Chondrocyte (in vitro differentiated cells): ENCODE measurements around the gene ATPAF1. TPM values are rescaled to one million over a fixed set of nuclear protein-coding genes. Genes with fewer than 3 reads are reported as not detected.

Experiments used
- DNase-seq: peaks from one replicate; pipeline ENCODE4 v3.0.0; 2021; ENCODE audit warnings: mixed read lengths, low spot score
- H3K27ac Mint-ChIP-seq: one replicate; pipeline ENCODE4 v1.8.0; 2021; ENCODE audit warnings: mild to moderate bottlenecking, moderate library complexity, mixed read lengths; ENCODE audit not compliant: unreplicated experiment
- H3K27me3 Mint-ChIP-seq: 2 replicates; pipeline ENCODE4 v1.8.0; 2021; ENCODE audit warnings: low read depth, mixed read lengths
- H3K36me3 Mint-ChIP-seq: 2 replicates; pipeline ENCODE4 v1.8.0; 2021; ENCODE audit warnings: low read depth, mixed read lengths
- H3K4me1 Mint-ChIP-seq: 2 replicates; pipeline ENCODE4 v1.8.0; 2021; ENCODE audit warnings: low read depth, mild to moderate bottlenecking, mixed read lengths
- H3K4me3 Mint-ChIP-seq: one replicate; pipeline ENCODE4 v1.8.0; 2021; ENCODE audit warnings: mild to moderate bottlenecking, moderate library complexity, mixed read lengths; ENCODE audit not compliant: unreplicated experiment
- H3K9me3 Mint-ChIP-seq: 2 replicates; pipeline ENCODE4 v1.8.0; 2021; ENCODE audit warnings: low read depth, mixed read lengths
- total RNA-seq: library from RNA; stranded (reverse); gene quantifications from 3 replicates; pipeline ENCODE4 v1.2.1, GENCODE V29; 2021
- TF ChIP-seq, protein P1 (sequence below): fragments of 200-600 bp; sonication (generic); IDR thresholded peaks from 2 replicates; pipeline ENCODE4 v1.5.0; 2021; ENCODE audit warnings: antibody characterized with exemption, mild to moderate bottlenecking, moderate library complexity

ATPAF1 gene
- total RNA-seq, 1 donor from 2014 or later = 22.9 TPM

DNA sequence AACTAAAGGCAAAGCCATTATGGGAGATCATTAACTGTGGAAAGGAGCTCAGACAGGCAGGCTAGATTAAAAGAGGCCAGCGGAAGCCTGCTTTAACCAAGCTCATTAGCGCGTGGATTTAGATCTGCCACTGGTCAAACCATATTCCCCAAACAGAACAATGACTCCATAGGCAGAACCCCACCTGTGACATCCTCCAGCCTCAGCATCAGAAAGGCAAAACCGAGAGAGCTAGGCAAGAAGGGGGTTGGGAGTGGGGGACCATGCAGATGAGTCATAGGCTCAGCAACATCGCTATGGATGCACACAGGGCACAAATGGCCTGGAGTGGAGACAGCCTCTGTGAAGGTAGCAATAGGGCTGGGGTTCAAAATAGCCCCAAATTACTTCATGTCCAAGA lies 84.7 kb downstream of the ATPAF1 start:
- no peaks in the 10 kb centered on the region for H3K4me1 Mint-ChIP-seq
- H3K27me3 Mint-ChIP-seq = no peaks in the 10 kb centered on the region
- TF ChIP-seq, protein P1, sequence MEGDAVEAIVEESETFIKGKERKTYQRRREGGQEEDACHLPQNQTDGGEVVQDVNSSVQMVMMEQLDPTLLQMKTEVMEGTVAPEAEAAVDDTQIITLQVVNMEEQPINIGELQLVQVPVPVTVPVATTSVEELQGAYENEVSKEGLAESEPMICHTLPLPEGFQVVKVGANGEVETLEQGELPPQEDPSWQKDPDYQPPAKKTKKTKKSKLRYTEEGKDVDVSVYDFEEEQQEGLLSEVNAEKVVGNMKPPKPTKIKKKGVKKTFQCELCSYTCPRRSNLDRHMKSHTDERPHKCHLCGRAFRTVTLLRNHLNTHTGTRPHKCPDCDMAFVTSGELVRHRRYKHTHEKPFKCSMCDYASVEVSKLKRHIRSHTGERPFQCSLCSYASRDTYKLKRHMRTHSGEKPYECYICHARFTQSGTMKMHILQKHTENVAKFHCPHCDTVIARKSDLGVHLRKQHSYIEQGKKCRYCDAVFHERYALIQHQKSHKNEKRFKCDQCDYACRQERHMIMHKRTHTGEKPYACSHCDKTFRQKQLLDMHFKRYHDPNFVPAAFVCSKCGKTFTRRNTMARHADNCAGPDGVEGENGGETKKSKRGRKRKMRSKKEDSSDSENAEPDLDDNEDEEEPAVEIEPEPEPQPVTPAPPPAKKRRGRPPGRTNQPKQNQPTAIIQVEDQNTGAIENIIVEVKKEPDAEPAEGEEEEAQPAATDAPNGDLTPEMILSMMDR = no peak

GRCh38 chr1:46582972-46583371 lies 85.2 kb downstream of the ATPAF1 start:
- Mint-ChIP-seq H3K4me1 (no peaks in the 10 kb centered on the region), H3K9me3 (no peaks in the 10 kb centered on the region), H3K27me3 (no peaks in the 10 kb centered on the region), H3K4me3 (no peak overlapping the region), H3K27ac (no peak overlapping the region), H3K36me3 (peaks cover 35% of the 10 kb centered on the region)
- TF ChIP-seq, protein P1 = no peak
- DNase-seq = no peak

More for the DNA sequence above, 84.7 kb downstream of the ATPAF1 start:
- H3K4me3 Mint-ChIP-seq = no peak overlapping the region
- no peaks in the 10 kb centered on the region for H3K9me3 Mint-ChIP-seq
- H3K27ac Mint-ChIP-seq = no peak overlapping the region
- no peak for DNase-seq
- peaks cover 32% of the 10 kb centered on the region for H3K36me3 Mint-ChIP-seq

Other genes starting within 250 kb of the ATPAF1 start
- not detected in 3 replicates for gene DMBX1, start 178.5 kb downstream of the ATPAF1 start, total RNA-seq
- gene KNCN, start 116.7 kb downstream of the ATPAF1 start, total RNA-seq = not detected in 3 replicates
- gene MKNK1, start 64.1 kb downstream of the ATPAF1 start, total RNA-seq = 24.5 to 25.8 TPM (median 25.1 TPM) in 3 replicates
- gene MOB3C, start 51.6 kb downstream of the ATPAF1 start, total RNA-seq = 6.2 to 12.2 TPM (median 6.3 TPM) in 3 replicates
- not detected in 3 replicates for gene TEX38, start 3.5 kb upstream of the ATPAF1 start, total RNA-seq
- gene EFCAB14, start 50.8 kb upstream of the ATPAF1 start, total RNA-seq = 49.0 to 69.5 TPM (median 52.2 TPM) in 3 replicates
- gene CYP4B1, start 130.7 kb upstream of the ATPAF1 start, total RNA-seq = not detected in 3 replicates